Caco-2 (cell line): ENCODE measurements around the gene ERC2. TPM values are rescaled to one million over a fixed set of nuclear protein-coding genes. Genes with fewer than 3 reads are reported as not detected.

Experiments
- BruUV-seq: library from RNA; stranded (reverse); fragments of 400-500 nt; replicated peaks from 2 replicates; lab custom pipeline; 2021; lab: Mats Ljungman, UMichigan
- CTCF ChIA-PET: fragments of 300-600 bp; sonication (Branson Sonifier 250); formaldehyde crosslinking; loops from one replicate; lab custom pipeline; 2022; ENCODE audit warnings: antibody characterized with exemption; lab: Charles Lee
- POLR2A ChIA-PET: fragments of 300-600 bp; sonication (Branson Sonifier 250); formaldehyde crosslinking; loops from one replicate; lab custom pipeline; 2022; ENCODE audit warnings: antibody characterized with exemption; lab: Charles Lee
- DNase-seq, 2 experiments: peaks; one replicate each; pipeline versions ENCODE4 v3.0.0 to v3.0.0-alpha.2; 2020 to 2022
- H3K27me3 ChIP-seq: replicated peaks from 2 replicates; pipeline ENCODE4 v1.6.0; 2011; ENCODE audit warnings: low read length; ENCODE audit not compliant: control insufficient read depth, insufficient read depth
- H3K36me3 ChIP-seq: 2 replicates; pipeline ENCODE4 v1.5.1; 2011; ENCODE audit warnings: low read length; ENCODE audit not compliant: control insufficient read depth, insufficient read depth
- H3K4me1 ChIP-seq: fragments of 250-450 bp; sonication (Bioruptor Pico); 2 replicates; pipeline ENCODE4 v1.5.1; 2020; ENCODE audit warnings: mild to moderate bottlenecking
- H3K4me3 ChIP-seq: 2 replicates; pipeline ENCODE4 v1.5.1; 2011; ENCODE audit warnings: low read depth, mild to moderate bottlenecking, control low read depth, low read length
- H3K9me3 ChIP-seq: fragments of 250-450 bp; sonication (Bioruptor Pico); 2 replicates; pipeline ENCODE4 v1.5.1; 2020; ENCODE audit warnings: mild to moderate bottlenecking, moderate library complexity
- H3K27ac Mint-ChIP-seq: one replicate; pipeline ENCODE4 v1.8.0; 2022; ENCODE audit warnings: mixed read lengths; ENCODE audit not compliant: unreplicated experiment
- H3K27me3 Mint-ChIP-seq: one replicate; pipeline ENCODE4 v1.8.0; 2022; ENCODE audit warnings: mixed read lengths; ENCODE audit not compliant: insufficient read depth, unreplicated experiment
- H3K36me3 Mint-ChIP-seq: one replicate; pipeline ENCODE4 v1.8.0; 2022; ENCODE audit warnings: mild to moderate bottlenecking, mixed read lengths; ENCODE audit not compliant: insufficient read depth, unreplicated experiment
- H3K4me1 Mint-ChIP-seq: one replicate; pipeline ENCODE4 v1.8.0; 2022; ENCODE audit warnings: low read depth, mixed read lengths; ENCODE audit not compliant: unreplicated experiment
- H3K4me3 Mint-ChIP-seq: one replicate; pipeline ENCODE4 v1.8.0; 2022; ENCODE audit warnings: mild to moderate bottlenecking, moderate library complexity, mixed read lengths; ENCODE audit not compliant: unreplicated experiment
- H3K9me3 Mint-ChIP-seq: one replicate; pipeline ENCODE4 v1.8.0; 2022; ENCODE audit warnings: mixed read lengths; ENCODE audit not compliant: unreplicated experiment
- CTCF ChIP-seq, 2 experiments: fragments of 200-600 bp in 1 of 2; IDR thresholded peaks; 1 replicate in 1 of 2; 2 replicates in 1 of 2; pipeline versions ENCODE4 v1.5.1 to v1.8.0; 2011 to 2022; ENCODE audit warnings: antibody characterized with exemption in 1 of 2, control low read depth in 1 of 2, inconsistent platforms in 1 of 2, low read depth in 1 of 2, low read length in 1 of 2, mild to moderate bottlenecking in 1 of 2, moderate library complexity in 1 of 2; ENCODE audit not compliant: insufficient read depth in 1 of 2, severe bottlenecking in 1 of 2, unreplicated experiment in 1 of 2
- intact Hi-C: fragments of 100-400 bp; cut with micrococcal nuclease; formaldehyde crosslinking; loops from one replicate; pipeline ENCODE4 v1.10.0; 2022; ENCODE audit not compliant: unreplicated experiment
- total RNA-seq: library from RNA; stranded (reverse); gene quantifications from 2 replicates; pipeline ENCODE4 v1.2.3, GENCODE V29; 2022

ERC2 gene
- total RNA-seq, 1 experiment from 2014 or later, result 0.54 TPM

GRCh38 chr3:56323986-56324420 lies 144.3 kb downstream of the ERC2 start:
- H3K36me3 Mint-ChIP-seq, result no peaks in the 10 kb centered on the region
- Histone ChIP-seq H3K27me3 (no peaks in the 10 kb centered on the region), H3K4me3 (no peak overlapping the region), H3K4me1 (no peaks in the 10 kb centered on the region), H3K36me3 (no peaks in the 10 kb centered on the region), H3K9me3 (no peaks in the 10 kb centered on the region)
- no peak overlapping the region for H3K27ac Mint-ChIP-seq
- peaks cover 18% of the 10 kb centered on the region for H3K27me3 Mint-ChIP-seq
- DNase-seq, result no peak
- no peaks in the 10 kb centered on the region for H3K4me1 Mint-ChIP-seq
- TF ChIP-seq CTCF (IDR thresholded peaks at IDR 0.05; ENCODE audit: insufficient read depth in 1 of 2, low read depth in 1 of 2, low read length in 1 of 2, severe bottlenecking in 1 of 2, unreplicated experiment in 1 of 2), result no peak
- no peak overlapping the region for H3K4me3 Mint-ChIP-seq
- BruUV-seq, result no TSS peak
- intact Hi-C loops, result no loop called here
- no peaks in the 10 kb centered on the region for H3K9me3 Mint-ChIP-seq
- POLR2A ChIA-PET, result interaction anchor here (0.6 kb wide), 1 partner anchor 233 kb away, joined by 4 read pairs; the partner anchor contains the start of gene CCDC66
- CTCF ChIA-PET, result no interaction called here

GRCh38 chr3:56322862-56323261 lies 145.4 kb downstream of the ERC2 start:
- Histone ChIP-seq H3K4me1 (no peaks in the 10 kb centered on the region), H3K36me3 (no peaks in the 10 kb centered on the region), H3K27me3 (no peaks in the 10 kb centered on the region), H3K9me3 (no peaks in the 10 kb centered on the region), H3K4me3 (no peak overlapping the region)
- BruUV-seq, result no TSS peak
- POLR2A ChIA-PET, result no interaction called here
- intact Hi-C loops, result no loop called here
- no peak for DNase-seq
- no peak overlapping the region for H3K4me3 Mint-ChIP-seq
- H3K27me3 Mint-ChIP-seq, result peaks cover 12% of the 10 kb centered on the region
- no peaks in the 10 kb centered on the region for H3K9me3 Mint-ChIP-seq
- no peaks in the 10 kb centered on the region for H3K36me3 Mint-ChIP-seq
- no peak overlapping the region for H3K27ac Mint-ChIP-seq
- TF ChIP-seq CTCF (IDR thresholded peaks at IDR 0.05; ENCODE audit: insufficient read depth in 1 of 2, low read depth in 1 of 2, low read length in 1 of 2, severe bottlenecking in 1 of 2, unreplicated experiment in 1 of 2), result no peak
- no peaks in the 10 kb centered on the region for H3K4me1 Mint-ChIP-seq
- CTCF ChIA-PET, result no interaction called here

GRCh38 chr3:56321892-56322291 lies 146.4 kb downstream of the ERC2 start:
- CTCF ChIA-PET, result no interaction called here
- H3K9me3 ChIP-seq, result no peaks in the 10 kb centered on the region
- H3K36me3 ChIP-seq, result no peaks in the 10 kb centered on the region
- Mint-ChIP-seq H3K27me3 (peaks cover 18% of the 10 kb centered on the region), H3K9me3 (no peaks in the 10 kb centered on the region), H3K4me3 (no peak overlapping the region), H3K36me3 (no peaks in the 10 kb centered on the region), H3K27ac (no peak overlapping the region), H3K4me1 (no peaks in the 10 kb centered on the region)
- H3K4me1 ChIP-seq, result no peaks in the 10 kb centered on the region
- POLR2A ChIA-PET, result no interaction called here
- TF ChIP-seq CTCF (IDR thresholded peaks at IDR 0.05; ENCODE audit: insufficient read depth in 1 of 2, low read depth in 1 of 2, low read length in 1 of 2, severe bottlenecking in 1 of 2, unreplicated experiment in 1 of 2), result no peak
- no peak overlapping the region for H3K4me3 ChIP-seq
- intact Hi-C loops, result no loop called here
- no peaks in the 10 kb centered on the region for H3K27me3 ChIP-seq
- no peak for DNase-seq
- BruUV-seq, result no TSS peak
